Gastroesophageal sphincter (tissue), 3 donors: ENCODE measurements around the gene MARF1.

ENCODE experiments used
- EP300 ChIP-seq: sonication (generic); formaldehyde crosslinking; IDR thresholded peaks from one replicate; pipeline ENCODE4 v1.6.1; 2017; ENCODE audit warnings: antibody characterized with exemption, mild to moderate bottlenecking
- POLR2A ChIP-seq, 2 donors: fragments of 450-650 bp; IDR thresholded peaks; one replicate each; pipeline ENCODE4 v1.6.1; 2017; ENCODE audit warnings: antibody characterized with exemption in 2 of 2, mild to moderate bottlenecking in 2 of 2, moderate library complexity in 1 of 2
- POLR2AphosphoS5 ChIP-seq: sonication (generic); formaldehyde crosslinking; IDR thresholded peaks from one replicate; pipeline ENCODE4 v1.6.1; 2017; ENCODE audit warnings: antibody characterized with exemption
- TF ChIP-seq, protein P1 (sequence below), 4 experiments: fragments of 200-600 bp in 2 of 4; fragments of 450-650 bp in 2 of 4; sonication (generic) in 1 of 4; IDR thresholded peaks; one replicate each; pipeline ENCODE4 v1.5.1; 2017 to 2019; ENCODE audit warnings: antibody characterized with exemption in 4 of 4, mild to moderate bottlenecking in 2 of 4, moderate library complexity in 2 of 4

DNA sequence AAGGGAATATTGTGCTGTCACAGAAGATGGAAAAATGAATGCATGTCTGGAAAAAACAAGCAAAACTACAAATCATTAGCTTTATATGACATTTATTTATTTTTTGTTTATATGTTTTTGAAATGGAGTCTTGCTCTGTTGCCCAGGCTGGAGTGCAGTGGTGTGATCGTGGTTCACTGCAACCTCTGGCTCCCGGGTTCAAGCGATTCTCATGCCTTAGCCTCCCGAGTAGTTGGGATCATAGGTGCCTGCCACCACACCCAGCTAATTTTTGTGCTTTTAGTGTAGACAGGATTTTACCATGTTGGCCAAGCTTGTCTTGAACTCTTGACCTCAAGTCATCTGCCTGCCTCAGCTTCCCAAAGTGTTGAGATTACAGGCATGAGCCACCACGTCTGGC is 15.6 kb upstream of the MARF1 start:
- no peak for TF ChIP-seq POLR2A (IDR thresholded peaks at IDR 0.05)
- no peak for TF ChIP-seq POLR2AphosphoS5
- TF ChIP-seq, protein P1, sequence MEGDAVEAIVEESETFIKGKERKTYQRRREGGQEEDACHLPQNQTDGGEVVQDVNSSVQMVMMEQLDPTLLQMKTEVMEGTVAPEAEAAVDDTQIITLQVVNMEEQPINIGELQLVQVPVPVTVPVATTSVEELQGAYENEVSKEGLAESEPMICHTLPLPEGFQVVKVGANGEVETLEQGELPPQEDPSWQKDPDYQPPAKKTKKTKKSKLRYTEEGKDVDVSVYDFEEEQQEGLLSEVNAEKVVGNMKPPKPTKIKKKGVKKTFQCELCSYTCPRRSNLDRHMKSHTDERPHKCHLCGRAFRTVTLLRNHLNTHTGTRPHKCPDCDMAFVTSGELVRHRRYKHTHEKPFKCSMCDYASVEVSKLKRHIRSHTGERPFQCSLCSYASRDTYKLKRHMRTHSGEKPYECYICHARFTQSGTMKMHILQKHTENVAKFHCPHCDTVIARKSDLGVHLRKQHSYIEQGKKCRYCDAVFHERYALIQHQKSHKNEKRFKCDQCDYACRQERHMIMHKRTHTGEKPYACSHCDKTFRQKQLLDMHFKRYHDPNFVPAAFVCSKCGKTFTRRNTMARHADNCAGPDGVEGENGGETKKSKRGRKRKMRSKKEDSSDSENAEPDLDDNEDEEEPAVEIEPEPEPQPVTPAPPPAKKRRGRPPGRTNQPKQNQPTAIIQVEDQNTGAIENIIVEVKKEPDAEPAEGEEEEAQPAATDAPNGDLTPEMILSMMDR (IDR thresholded peaks at IDR 0.05): no peak
- no peak for TF ChIP-seq EP300
